PC-3 (cell line): ENCODE measurements around the gene LRRTM1.

Experiments
- CTCF ChIP-seq: fragments of 300-600 bp; sonication (generic); conservative IDR thresholded peaks from 2 replicates; pipeline ENCODE4 v1.5.1; 2017; ENCODE audit warnings: antibody characterized with exemption, low read depth, mild to moderate bottlenecking, low read length
- EZH2 ChIP-seq: fragments of 300-600 bp; sonication (generic); IDR thresholded peaks from one replicate; pipeline ENCODE4 v1.6.1; 2017; ENCODE audit warnings: antibody characterized with exemption, mild to moderate bottlenecking, low read length; ENCODE audit not compliant: unreplicated experiment

DNA sequence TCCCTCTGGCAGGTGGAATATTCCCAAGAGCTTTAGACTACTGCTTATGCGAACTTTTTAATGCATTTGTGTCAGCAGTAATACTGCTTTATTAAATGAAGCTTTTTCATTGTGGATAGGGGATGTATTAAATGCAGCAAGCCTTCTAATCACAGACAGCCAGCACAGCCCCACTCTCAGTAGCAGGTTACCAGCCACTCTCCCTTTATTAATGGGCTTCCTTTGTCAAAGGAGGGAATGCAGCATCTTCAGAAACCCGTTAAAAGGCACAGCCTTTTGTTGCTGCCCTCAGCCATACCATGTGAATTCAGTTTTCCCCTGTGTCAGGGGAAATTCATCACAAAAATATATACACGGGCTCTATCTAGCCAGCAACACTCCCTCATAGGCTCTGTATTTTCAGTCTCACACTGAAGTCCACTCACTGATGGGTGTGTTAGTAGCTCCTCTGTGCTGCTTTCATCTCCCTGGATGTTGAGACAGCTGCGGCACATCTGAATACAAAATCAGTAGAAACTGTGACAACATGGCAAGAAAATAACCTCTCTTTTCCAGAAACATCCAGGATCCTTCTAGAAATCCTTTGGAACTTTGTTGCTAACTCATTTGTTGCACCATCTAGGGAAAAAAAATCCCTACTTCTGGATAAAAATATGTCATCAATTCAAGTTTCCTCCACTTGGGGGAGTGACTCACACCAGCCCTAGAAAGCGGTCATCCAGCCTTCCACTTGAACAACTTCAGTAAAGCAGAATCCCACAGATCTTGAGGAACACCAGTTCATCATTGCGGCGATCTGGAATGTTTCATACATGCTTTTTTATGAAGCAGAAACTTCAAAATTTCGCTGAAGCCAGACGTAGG, 48.4 kb downstream of the LRRTM1 start:
- TF ChIP-seq CTCF = peak; percentile 51; the same call in 1 of the 2 replicates
- TF ChIP-seq EZH2 = no peak
